Measurements from ENCODE around the gene TECTA.

DNA sequence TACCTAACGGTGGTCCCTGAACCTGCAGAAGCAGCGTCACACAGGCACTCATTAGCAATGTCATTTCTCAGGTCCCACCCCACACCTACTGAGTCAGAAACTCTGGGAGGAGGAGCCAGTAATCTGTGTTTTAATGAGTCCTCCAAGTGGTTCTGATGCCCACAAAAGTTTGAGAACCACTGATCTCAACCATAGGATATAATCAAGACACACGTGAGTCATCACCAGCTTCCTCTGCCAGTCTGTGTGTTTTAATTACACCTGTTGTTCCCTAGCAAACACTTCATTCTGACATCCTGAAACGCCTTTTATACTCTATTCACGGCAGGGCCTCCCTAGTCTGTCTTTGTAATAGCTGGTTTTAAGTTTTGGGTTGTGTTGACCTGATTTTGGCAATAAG, 5.8 kb downstream of the TECTA start:
- TF ChIP-seq POLR2A (IDR thresholded peaks at IDR 0.05; ENCODE audit: low read length): no peak
- no peak for TF ChIP-seq GATA1 (IDR thresholded peaks at IDR 0.05; ENCODE audit: low read depth, low read length)
